ENCODE data around the gene MAGI3.
"Not testable (repeated sequence)": the region's sequence is repeated elsewhere in the genome, so short reads cannot be mapped to it uniquely, and the experiment has no call there.

MAGI3 gene

GRCh38 chr1:113692342-113692741, 302.0 kb downstream of the MAGI3 start:
- no peak for DNase-seq (ENCODE audit: low read depth)

- DNase-seq (ENCODE audit: low read depth), result no peak
These were observed 302.6 kb downstream of the MAGI3 start for GRCh38 chr1:113692824-113693431.

DNA sequence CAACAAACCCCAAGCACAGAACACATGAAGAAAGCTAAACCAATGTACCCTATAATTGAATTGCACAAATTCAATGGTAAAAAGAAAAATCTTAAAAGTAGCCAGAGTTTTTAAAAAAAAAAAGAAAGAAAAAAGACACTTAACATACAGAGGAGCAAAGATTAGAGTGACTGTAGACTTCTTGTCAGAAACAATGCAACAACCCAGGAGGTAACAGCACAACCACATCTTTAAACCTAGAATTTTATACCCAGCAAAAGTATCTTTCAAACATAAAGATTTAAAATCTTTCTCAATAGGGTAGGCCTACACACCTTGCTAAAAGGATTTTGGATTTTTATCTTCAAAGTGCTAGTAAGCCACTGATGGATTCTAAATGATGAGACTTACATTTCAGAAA, 304.6 kb downstream of the MAGI3 start:
- DNase-seq (ENCODE audit: low read depth), result no peak

GRCh38 chr1:113701429-113701828, 311.1 kb downstream of the MAGI3 start:
- DNase-seq (ENCODE audit: low read depth), result no peak

DNA sequence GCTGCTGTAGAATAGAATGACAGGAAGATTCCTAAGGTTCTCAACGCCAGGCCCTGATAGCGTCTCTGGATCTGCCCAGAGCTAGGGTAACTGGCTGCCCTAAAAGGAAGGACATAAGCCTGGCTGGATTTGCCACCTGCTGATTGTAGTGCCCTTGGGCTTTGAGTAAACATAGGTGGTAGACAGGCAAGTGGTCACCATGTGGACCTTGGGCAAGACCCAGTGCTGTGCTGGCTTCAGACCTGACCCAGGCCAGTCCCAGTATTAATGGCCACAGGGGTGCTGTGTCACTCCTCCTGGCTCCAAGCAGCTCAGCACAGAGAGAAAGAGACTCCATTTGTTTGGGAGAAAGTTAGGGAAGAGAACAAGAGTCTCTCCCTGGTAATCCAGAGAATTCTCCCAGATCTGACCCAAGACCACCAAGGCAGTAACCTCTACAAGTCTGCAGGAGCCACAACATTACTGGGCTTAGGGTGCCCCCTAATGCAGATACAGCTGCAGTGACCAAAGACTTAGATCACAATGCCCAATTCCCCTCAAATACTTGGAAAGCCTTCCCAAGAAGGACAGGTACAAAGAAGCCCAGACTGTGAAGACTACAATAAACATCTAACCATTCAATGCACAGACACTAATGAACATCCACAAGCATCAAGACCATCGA, 324.4 kb downstream of the MAGI3 start:
- no peak for DNase-seq (ENCODE audit: low read depth)

DNA sequence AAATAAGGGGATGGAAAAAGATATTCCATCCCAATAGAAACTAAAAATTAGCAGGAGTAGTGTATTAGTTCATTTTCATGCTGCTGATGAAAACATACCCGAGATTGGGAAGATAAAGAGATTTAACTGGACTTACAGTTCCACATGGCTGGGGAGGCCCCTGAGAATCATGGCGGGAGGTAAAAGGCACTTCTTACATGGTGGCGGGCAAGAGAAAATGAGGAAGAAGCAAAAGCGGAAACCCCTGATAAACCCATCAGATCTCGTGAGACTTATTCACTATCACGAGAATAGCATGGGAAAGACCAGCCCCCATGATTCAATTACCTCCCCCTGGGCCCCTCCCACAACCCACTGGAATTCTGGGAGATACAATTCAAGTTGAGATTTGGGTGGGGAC, 327.2 kb downstream of the MAGI3 start:
- not testable (repeated sequence) for DNase-seq (ENCODE audit: low read depth)

GRCh38 chr1:113718621-113719020, 328.3 kb downstream of the MAGI3 start:
- DNase-seq (ENCODE audit: low read depth), result not testable (repeated sequence)

DNA sequence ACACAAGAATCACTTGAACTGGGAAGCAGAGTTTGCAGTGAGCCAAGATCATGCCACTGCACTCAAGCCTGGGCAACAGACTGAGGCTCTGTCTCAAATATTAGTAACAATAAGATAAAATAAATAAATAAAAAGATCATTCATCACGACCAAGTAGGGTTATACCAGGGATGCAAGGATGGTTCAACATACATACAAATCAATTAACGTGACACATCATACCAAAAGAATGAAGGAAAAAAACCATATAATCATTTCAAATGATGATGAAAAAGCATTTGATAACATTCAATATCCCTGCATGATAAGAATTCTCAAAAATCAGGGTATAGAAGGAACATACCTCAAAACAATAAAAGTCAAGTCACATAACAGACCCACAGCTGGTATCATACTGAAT, 330.7 kb downstream of the MAGI3 start:
- no peak for DNase-seq (ENCODE audit: low read depth)

GRCh38 chr1:113732802-113733201, 342.5 kb downstream of the MAGI3 start:
- no peak for DNase-seq (ENCODE audit: low read depth)

DNA sequence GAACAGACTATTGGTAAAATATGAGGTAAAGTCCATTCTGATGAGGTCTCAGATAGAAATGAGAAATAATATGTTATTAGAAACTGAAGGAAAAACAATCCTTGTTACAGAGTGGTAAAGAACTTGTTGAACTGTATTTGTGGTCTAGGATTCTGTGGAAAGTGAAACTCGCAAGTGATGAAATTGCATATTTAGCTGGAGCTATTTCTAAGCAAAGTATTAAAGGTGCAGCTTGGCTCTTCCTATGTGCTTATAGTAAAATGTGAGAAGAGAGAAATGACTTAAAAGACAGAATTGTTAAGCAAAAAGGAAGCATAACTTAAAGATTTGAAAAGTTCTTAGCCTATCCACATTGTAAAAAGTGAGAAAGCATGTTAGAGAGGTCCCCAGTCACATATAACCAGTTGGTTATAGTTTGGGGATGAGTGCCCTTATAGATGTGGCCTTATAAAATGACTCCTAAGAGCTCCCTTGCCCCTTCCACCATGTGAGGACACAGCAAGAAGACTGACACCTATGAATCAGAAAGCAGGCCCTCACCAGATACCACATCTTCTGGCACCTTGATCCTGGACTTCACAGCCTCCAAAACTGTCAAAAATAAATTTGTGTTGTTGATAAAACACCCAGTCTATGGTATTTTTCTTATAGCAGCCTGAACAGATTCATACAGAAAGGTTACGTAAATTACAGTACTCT, 344.2 kb downstream of the MAGI3 start:
- DNase-seq (ENCODE audit: low read depth), result no peak
